Naive B cell (primary cell): Measurements from ENCODE around the gene TBX15. TPM values are rescaled to one million over a fixed set of nuclear protein-coding genes. Genes with fewer than 3 reads are reported as not detected.

ENCODE experiments used
- ATAC-seq, 2 donors: fragments of 150-1000 bp; cut with Tn5 transposase; 2 replicates each; pipeline ENCODE4 v1.10.0; 2021; ENCODE audit warnings: low read depth in 2 of 2, mild to moderate bottlenecking in 2 of 2, moderate library complexity in 2 of 2
- DNase-seq: peaks from one replicate; pipeline ENCODE4 v3.0.0; 2022
- H3K27ac Mint-ChIP-seq, 6 donors: one replicate each; pipeline ENCODE4 v1.8.0; 2020 to 2022; ENCODE audit warnings: mild to moderate bottlenecking in 6 of 6, mixed read lengths in 6 of 6, moderate library complexity in 5 of 6, inconsistent platforms in 2 of 6
- H3K27me3 Mint-ChIP-seq, 3 donors: one replicate each; pipeline ENCODE4 v1.8.0; 2021 to 2022; ENCODE audit warnings: mixed read lengths in 3 of 3, mild to moderate bottlenecking in 1 of 3
- H3K36me3 Mint-ChIP-seq, 2 donors: one replicate each; pipeline ENCODE4 v1.8.0; 2020 to 2022; ENCODE audit warnings: mixed read lengths in 2 of 2, inconsistent platforms in 1 of 2, mild to moderate bottlenecking in 1 of 2
- H3K4me1 Mint-ChIP-seq, 3 donors: one replicate each; pipeline ENCODE4 v1.8.0; 2020 to 2022; ENCODE audit warnings: mixed read lengths in 3 of 3, inconsistent platforms in 1 of 3, mild to moderate bottlenecking in 1 of 3, moderate library complexity in 1 of 3
- H3K4me3 Mint-ChIP-seq, 8 donors: one replicate each; pipeline ENCODE4 v1.8.0; 2020 to 2022; ENCODE audit warnings: mild to moderate bottlenecking in 8 of 8, mixed read lengths in 8 of 8, moderate library complexity in 8 of 8, inconsistent platforms in 2 of 8
- H3K9me3 Mint-ChIP-seq, 7 donors: one replicate each; pipeline ENCODE4 v1.8.0; 2020 to 2022; ENCODE audit warnings: mixed read lengths in 7 of 7, mild to moderate bottlenecking in 5 of 7, inconsistent platforms in 2 of 7, moderate library complexity in 1 of 7
- polyA plus RNA-seq, 6 donors: library from polyadenylated mRNA; unstranded; fragments of 300-500 nt; fragmentation: Illumina TruSeq; gene quantifications; one replicate each; pipeline ENCODE4 v1.2.3, GENCODE V29; 2021; ENCODE audit warnings: low read depth in 6 of 6

Gene TBX15
- polyA plus RNA-seq, 6 donors from 2014 or later, result not detected

DNA sequence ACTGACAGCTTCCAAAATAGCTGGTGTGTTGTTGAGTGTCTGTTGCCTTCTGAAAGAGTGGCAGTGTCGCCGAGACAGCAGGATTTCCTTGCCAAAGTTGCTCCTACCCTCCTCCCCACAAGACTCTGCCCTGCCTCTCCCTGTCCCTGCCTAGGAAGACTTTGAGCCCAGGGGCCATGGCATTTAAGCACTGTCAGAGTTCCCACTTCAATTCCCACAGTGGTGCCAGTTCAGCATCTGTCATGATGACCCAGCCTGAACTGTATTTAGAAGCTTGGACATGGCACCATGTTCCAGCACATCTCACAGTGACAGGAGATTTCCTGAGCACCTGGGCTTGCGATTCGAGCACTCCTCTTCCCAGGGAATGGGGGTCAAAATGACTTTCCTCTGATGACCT is 43.6 kb downstream of the TBX15 start:
- Mint-ChIP-seq H3K9me3 (peaks cover 0 to 7% (median 0%) of the 10 kb centered on the region in 7 donors), H3K27me3 (peaks cover 15 to 31% (median 16%) of the 10 kb centered on the region in 3 donors), H3K27ac (no peak overlapping the region), H3K4me1 (no peaks in the 10 kb centered on the region), H3K36me3 (no peaks in the 10 kb centered on the region), H3K4me3 (no peak overlapping the region)
- DNase-seq (no peak), ATAC-seq (no peak)

DNA sequence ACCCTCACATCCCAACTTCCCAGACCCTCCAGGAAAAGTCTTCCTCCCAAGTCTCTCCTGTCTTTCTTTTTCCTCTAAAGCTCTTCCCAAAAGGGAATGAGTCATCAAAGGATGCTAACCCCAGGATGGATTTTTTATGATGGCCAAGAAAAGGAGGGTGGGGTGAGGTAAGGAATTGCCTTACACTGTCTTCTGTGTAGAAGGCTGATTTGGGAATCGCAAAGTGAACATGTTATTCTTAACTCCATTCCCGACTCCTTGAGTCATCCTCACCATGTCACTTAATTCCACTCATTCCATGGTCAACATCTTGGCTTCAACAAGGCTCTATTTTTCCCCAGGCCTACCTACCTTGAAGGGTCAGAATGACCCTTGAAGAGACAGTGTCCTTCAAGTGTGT is 44.0 kb downstream of the TBX15 start:
- Mint-ChIP-seq H3K27ac (no peak overlapping the region), H3K36me3 (no peaks in the 10 kb centered on the region), H3K27me3 (peaks cover 15 to 31% (median 16%) of the 10 kb centered on the region in 3 donors), H3K4me1 (no peaks in the 10 kb centered on the region), H3K9me3 (peaks cover 0 to 7% (median 0%) of the 10 kb centered on the region in 7 donors), H3K4me3 (no peak overlapping the region)
- ATAC-seq (no peak), DNase-seq (no peak)

DNA sequence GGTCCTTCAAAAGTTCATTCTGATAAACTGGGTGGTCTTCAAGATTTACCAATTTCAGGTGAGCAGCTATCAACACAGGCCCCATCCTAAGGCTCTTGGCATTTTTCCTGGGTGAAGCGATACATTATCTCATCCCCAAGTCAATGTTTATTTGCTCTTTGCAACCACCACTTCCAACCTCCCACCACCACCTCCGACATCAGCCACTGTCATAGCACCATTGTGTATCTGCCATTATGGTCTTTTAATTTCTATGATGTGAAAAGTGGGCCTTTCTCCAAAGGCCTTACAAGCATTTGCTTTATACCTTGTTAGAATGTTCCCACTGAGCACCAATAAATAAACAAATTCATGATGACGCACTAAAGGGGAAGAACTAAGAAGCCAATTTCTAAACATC is 47.2 kb downstream of the TBX15 start:
- H3K27me3 Mint-ChIP-seq, result peaks cover 0 to 22% (median 12%) of the 10 kb centered on the region in 3 donors
- H3K36me3 Mint-ChIP-seq, result no peaks in the 10 kb centered on the region
- no peak overlapping the region for H3K4me3 Mint-ChIP-seq
- H3K27ac Mint-ChIP-seq, result no peak overlapping the region
- no peak for ATAC-seq
- no peak for DNase-seq
- peaks cover 0 to 1% (median 0%) of the 10 kb centered on the region in 7 donors for H3K9me3 Mint-ChIP-seq
- H3K4me1 Mint-ChIP-seq, result no peaks in the 10 kb centered on the region

DNA sequence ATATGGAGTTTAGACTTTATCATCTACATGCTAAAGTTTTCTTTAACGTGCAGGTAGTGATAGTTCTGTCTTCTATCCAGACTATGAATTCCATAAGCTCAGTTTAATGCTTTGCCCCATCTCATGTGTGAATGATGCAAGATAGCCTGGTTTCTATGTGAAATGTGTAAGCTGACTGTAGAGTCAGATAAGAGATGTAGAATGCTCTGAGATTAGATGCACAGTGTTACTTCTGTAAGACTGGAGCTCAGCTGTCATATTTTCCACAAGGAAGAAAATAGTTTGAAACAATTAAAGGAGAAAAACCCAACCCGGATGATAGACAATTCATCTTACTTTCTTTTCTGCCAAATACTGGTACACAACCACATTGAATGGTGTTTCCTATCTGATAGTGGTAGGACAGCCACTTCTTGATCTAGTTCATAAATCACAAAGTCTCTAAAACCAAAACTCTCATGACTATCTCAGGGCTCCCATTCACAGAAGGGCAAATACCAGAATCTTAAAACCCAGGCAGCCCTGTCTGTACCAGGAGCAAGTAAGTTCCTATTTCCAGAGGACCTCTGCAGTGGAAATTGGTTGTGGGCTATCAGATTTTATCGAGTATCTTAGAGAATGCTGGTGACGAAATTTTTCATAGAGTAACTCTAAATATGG is 50.6 kb downstream of the TBX15 start:
- no peak overlapping the region for H3K27ac Mint-ChIP-seq
- DNase-seq (no peak), ATAC-seq (no peak)
- peaks cover 0 to 3% (median 0%) of the 10 kb centered on the region in 7 donors for H3K9me3 Mint-ChIP-seq
- H3K4me3 Mint-ChIP-seq, result no peak overlapping the region
- no peaks in the 10 kb centered on the region for H3K4me1 Mint-ChIP-seq
- H3K27me3 Mint-ChIP-seq, result peaks cover 0 to 22% (median 6%) of the 10 kb centered on the region in 3 donors
- H3K36me3 Mint-ChIP-seq, result no peaks in the 10 kb centered on the region

DNA sequence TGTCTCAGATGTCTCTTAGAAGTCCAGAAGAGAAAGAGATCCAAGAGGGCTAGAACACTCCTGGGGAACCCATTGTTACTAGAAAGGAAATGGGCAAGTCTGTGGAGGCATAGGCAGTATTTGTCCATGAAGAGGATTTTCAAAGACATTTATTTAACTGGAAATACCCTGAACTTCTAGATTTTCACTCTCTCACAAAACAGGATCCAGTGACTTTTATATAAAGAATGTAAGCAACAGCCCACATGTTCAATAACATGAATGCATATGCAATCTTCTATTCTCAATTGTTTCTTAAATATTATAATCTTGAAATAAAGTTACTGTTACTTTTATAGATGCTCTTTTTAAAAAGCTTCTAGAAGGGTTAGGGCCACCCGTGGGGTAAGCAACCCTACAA is 53.4 kb downstream of the TBX15 start:
- Mint-ChIP-seq H3K36me3 (no peaks in the 10 kb centered on the region), H3K27ac (no peak overlapping the region), H3K4me3 (no peak overlapping the region), H3K4me1 (no peaks in the 10 kb centered on the region), H3K27me3 (peaks cover 1 to 18% (median 5%) of the 10 kb centered on the region in 3 donors), H3K9me3 (peaks cover 0 to 3% (median 0%) of the 10 kb centered on the region in 7 donors)
- no peak for DNase-seq
- ATAC-seq, result no peak

DNA sequence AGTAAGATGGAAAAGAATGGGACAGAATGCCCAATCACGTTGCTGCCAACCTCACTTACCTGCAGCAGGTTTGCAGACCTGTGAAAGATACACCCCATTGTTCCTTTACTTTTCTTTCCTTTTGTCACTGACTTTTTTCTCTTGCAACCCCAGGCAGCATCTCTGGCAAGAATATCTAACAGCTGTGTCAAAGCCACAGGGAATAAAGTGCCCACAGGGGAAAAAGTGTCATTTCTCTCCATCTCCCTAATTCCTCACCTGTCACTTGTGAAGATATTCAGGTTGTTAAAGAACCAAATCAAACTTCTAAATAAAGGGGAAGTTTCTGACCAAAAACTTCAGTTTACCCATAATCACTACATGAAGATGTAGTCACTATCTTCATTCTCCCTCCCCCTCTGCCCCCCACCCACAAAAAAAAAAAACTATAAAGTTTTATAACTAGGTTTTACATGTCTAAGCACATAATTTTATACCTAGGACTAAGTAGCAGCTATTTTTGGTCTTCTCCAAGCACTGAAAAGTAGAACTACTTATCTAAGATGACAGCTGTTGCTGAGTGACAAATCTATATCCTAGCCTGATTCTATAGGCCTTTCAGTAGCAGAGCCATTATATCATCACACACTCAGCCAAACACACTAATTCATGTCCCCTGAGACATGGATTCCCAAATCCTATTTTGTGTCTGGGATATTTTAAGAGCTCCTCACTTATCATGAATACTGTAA is 54.9 kb downstream of the TBX15 start:
- H3K4me3 Mint-ChIP-seq, result no peak overlapping the region
- H3K4me1 Mint-ChIP-seq, result no peaks in the 10 kb centered on the region
- DNase-seq (no peak), ATAC-seq (no peak)
- peaks cover 0 to 8% (median 0%) of the 10 kb centered on the region in 7 donors for H3K9me3 Mint-ChIP-seq
- H3K27me3 Mint-ChIP-seq, result peaks cover 10 to 18% (median 12%) of the 10 kb centered on the region in 3 donors
- no peak overlapping the region for H3K27ac Mint-ChIP-seq
- peaks cover 0 to 9% of the 10 kb centered on the region in 2 donors for H3K36me3 Mint-ChIP-seq

DNA sequence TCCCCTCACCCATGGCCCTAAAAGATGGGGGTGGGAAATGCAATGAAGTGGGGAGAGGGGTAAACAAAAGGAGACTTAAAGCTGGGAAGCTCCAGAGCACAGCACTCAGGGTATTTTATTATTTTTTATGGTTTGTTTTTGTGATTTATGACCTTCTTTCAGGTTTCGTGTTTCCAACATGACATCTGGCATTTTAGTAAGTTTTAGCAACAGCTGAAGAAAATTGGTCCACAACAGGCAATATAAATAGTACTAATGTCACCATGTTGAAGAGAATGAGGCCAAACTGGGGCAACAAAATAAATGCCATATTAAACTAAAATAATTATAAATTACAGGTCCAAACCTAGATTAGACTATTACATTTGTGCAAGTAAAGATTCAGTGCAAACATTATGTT is 56.3 kb downstream of the TBX15 start:
- Mint-ChIP-seq H3K27ac (no peak overlapping the region), H3K4me3 (no peak overlapping the region), H3K9me3 (peaks cover 0 to 8% (median 0%) of the 10 kb centered on the region in 7 donors)

DNA sequence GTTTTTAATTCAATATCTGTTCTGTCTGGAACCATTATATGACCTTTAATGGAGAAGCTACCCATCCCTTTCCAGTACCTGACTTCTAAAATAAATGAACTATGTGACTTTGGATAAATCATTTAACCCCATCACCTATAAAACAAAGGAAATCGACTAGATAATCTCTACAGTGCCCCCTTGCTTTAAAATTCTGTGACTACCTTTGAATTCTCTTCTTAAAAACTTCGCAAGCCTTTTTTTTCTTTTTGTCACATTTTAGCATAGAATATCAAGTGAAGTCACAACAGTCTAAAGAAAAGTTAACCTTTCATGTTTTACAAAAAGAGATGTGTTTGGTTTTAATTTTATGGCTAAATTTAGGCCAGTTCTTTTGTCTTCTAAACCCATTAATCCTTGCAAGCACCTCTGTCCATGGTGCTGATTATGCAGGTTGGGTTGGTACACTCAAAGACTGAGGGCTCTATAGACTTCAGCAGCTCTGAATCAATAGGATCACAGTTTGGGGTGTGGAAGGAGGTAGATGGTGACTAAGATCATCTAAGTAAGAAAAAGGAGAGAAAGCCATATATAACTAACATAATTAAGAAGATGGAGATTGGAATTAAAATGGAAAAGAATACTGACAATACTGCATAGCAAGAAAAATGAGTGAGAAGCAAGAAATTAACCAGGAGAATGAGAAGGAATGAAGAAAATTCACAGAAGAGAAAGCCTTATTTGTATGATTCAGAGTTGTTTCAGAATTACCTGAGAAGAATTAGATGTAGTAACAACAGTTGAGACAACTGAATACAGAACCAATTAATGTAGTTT is 59.2 kb downstream of the TBX15 start:
- no peak overlapping the region for H3K27ac Mint-ChIP-seq
- H3K4me1 Mint-ChIP-seq, result no peaks in the 10 kb centered on the region
- no peak overlapping the region for H3K4me3 Mint-ChIP-seq
- no peak for ATAC-seq
- peaks cover 15 to 24% (median 20%) of the 10 kb centered on the region in 3 donors for H3K27me3 Mint-ChIP-seq
- H3K9me3 Mint-ChIP-seq, result peaks cover 0 to 13% (median 2%) of the 10 kb centered on the region in 7 donors
- H3K36me3 Mint-ChIP-seq, result peaks cover 0 to 9% of the 10 kb centered on the region in 2 donors
- DNase-seq, result no peak

More for the DNA sequence above, 56.3 kb downstream of the TBX15 start:
- no peaks in the 10 kb centered on the region for H3K4me1 Mint-ChIP-seq
- DNase-seq, result no peak
- ATAC-seq, result no peak
- H3K36me3 Mint-ChIP-seq, result peaks cover 0 to 9% of the 10 kb centered on the region in 2 donors
- peaks cover 10 to 12% (median 10%) of the 10 kb centered on the region in 3 donors for H3K27me3 Mint-ChIP-seq

DNA sequence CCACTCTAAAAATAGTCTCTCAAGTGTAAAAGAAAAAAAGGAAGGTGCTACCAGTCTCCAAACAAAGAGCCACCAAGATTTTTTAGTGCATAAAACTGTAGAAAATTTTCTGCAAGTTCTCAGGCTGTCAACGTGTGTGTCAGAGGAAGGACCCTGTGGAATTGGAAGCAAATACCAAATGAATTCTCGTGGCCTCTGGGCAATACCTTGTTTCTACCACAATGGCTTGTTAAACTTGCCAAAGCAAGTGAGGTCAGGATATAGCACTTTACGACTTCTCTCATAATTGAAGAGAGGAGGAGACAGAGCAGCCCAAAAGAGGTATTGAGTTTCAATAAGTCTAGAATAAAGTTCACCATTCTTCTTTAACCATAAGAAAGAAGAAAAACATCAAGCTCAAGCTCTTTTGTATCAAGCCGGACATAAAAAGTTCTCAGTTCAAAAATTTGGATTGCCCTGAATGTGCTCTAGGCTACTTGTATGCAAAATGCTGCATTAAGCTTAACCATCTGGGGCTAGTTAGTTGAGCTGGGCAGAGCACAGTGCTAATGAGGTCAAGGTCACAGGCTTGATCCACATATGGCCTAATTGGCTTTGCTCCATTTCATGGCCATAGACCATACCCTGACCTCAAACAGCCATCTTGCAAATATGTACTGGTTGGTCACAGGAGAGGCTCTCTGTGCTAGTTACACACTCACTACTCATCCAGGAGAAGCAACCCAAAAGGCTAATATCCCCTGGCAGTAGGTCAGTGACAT is 60.5 kb downstream of the TBX15 start:
- H3K27ac Mint-ChIP-seq, result no peak overlapping the region
- ATAC-seq, result no peak
- no peaks in the 10 kb centered on the region for H3K4me1 Mint-ChIP-seq
- no peak for DNase-seq
- peaks cover 0 to 9% of the 10 kb centered on the region in 2 donors for H3K36me3 Mint-ChIP-seq
- peaks cover 0 to 13% (median 2%) of the 10 kb centered on the region in 7 donors for H3K9me3 Mint-ChIP-seq
- H3K4me3 Mint-ChIP-seq, result no peak overlapping the region
- peaks cover 15 to 24% (median 20%) of the 10 kb centered on the region in 3 donors for H3K27me3 Mint-ChIP-seq

DNA sequence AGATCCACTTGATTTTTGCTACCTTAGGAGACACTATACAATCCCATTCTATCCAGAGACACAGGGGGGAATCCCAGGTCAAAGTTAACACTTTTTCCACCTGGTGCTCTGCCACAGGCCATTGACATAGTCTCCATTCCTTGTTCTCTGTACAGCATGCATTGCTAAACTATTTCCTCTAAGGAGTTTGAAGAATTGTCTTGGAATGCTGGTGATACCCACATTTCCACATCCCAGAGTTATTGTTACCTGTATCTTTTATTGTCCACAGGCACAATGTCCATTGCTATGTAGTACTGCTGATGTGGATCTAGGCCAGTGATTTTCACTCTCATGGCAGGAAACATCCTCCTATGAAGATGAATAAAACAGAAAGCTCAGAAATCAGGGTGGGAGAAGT is 61.9 kb downstream of the TBX15 start:
- Mint-ChIP-seq H3K36me3 (peaks cover 0 to 9% of the 10 kb centered on the region in 2 donors), H3K9me3 (peaks cover 0 to 13% (median 2%) of the 10 kb centered on the region in 7 donors), H3K27me3 (peaks cover 10 to 24% (median 20%) of the 10 kb centered on the region in 3 donors), H3K27ac (no peak overlapping the region), H3K4me3 (peak overlapping the region in 1 of 8 donors; percentile 2), H3K4me1 (no peaks in the 10 kb centered on the region)
- DNase-seq (no peak), ATAC-seq (no peak)

DNA sequence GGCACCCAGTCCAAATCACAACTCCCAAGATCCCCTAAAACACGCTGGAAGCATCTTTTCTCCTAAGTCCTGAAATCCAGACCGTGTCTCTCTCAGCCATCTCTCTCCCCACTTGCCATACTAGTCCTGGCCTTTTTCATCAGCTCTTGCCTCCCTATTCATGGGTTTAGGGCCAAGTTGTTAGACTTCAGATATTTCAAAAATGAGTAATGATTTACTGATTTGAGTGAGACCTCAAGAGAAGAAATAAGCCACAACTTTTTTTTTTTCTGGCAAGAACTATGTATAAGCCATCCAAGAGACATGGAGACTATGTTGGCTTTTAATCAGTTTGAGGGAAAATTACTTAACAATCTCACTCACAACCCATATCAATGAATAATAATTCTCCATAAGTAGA is 62.5 kb downstream of the TBX15 start:
- Mint-ChIP-seq H3K27ac (no peak overlapping the region), H3K27me3 (peaks cover 9 to 24% (median 20%) of the 10 kb centered on the region in 3 donors), H3K4me3 (no peak overlapping the region)

DNA sequence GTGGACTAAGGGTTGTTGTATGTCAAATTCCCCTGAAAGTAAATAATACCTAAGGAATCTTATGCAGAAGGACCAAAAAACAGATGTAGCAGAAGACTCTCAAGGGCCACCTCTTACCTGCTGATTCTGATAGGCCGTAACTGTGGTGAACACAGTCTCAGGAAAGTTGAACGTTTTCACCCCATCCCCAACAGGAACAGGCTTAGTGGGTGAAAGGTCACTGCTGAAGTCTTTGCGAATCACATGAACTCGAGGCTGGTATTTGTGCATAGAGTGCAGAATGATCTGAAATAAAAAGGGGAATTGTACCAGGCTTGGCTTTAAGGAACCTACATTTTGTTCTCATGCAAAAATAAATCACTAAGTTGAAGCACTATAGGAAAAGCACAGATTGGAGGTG is 64.8 kb downstream of the TBX15 start:
- DNase-seq, result no peak
- Mint-ChIP-seq H3K27ac (no peak overlapping the region), H3K36me3 (peaks cover 0 to 8% of the 10 kb centered on the region in 2 donors), H3K27me3 (peaks cover 11 to 20% (median 12%) of the 10 kb centered on the region in 3 donors), H3K9me3 (peaks cover 0 to 14% (median 0%) of the 10 kb centered on the region in 7 donors), H3K4me3 (no peak overlapping the region), H3K4me1 (peaks cover 0 to 6% (median 0%) of the 10 kb centered on the region in 3 donors)
- ATAC-seq, result no peak

More for the DNA sequence above, 62.5 kb downstream of the TBX15 start:
- no peaks in the 10 kb centered on the region for H3K4me1 Mint-ChIP-seq
- DNase-seq, result no peak
- peaks cover 0 to 9% of the 10 kb centered on the region in 2 donors for H3K36me3 Mint-ChIP-seq
- peaks cover 0 to 14% (median 2%) of the 10 kb centered on the region in 7 donors for H3K9me3 Mint-ChIP-seq
- no peak for ATAC-seq
